GM19351 (cell line): ENCODE measurements around the gene ARVCF.

Experiments used
- ATAC-seq: cut with Tn5 transposase; IDR thresholded peaks from one replicate; pipeline ENCODE4 v1.9.1; 2021; ENCODE audit warnings: mild to moderate bottlenecking, moderate library complexity; ENCODE audit not compliant: unreplicated experiment

Gene ARVCF

DNA sequence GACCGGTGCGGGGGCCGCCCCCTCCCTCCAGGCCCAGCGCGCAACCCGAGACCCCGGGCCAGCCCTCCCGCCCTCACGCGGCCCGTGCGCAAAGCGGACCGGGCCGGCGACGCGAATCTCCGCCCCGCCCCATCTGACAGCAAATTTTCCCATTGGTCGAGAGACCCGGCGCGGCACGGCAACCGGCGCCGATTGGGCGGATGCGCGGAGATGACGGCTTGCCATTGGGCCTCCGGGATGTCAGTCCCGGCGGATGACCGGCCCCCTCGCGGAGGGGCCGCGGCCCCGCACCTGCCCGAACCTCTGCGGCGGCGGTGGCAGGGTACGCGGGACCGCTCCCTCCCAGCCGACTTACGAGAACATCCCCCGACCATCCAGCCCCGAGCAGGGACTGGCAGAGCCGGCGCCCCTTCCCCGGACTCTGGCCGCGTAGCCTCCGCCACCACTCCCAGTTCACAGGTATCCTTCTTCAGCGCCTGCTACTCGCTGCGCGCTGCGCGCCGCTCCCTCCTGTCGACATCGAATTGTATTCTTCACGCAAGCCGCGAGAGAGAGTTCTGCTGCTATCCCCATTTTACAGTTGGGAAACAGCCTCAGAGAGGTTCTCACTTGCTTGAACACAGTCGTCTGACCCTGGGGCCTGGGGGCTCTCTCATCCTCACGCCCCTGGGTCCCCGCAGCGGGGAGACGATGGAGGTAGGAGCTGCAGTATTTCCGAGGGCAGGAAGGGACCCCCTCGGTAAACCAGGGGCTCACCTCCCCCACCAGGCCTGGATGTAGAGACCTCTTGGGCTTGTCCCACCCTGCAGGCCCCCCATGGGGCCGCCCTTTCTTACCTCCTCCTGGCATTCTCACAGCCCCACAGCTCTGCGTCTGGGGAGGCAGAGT, at the start of gene ARVCF:
TSS of gene ARVCF (minus strand) at position 90 of the 888 bp plus-strand sequence. CDS start 26,029 bp downstream, outside the sequence.
- ATAC-seq, result peak; percentile 66

DNA sequence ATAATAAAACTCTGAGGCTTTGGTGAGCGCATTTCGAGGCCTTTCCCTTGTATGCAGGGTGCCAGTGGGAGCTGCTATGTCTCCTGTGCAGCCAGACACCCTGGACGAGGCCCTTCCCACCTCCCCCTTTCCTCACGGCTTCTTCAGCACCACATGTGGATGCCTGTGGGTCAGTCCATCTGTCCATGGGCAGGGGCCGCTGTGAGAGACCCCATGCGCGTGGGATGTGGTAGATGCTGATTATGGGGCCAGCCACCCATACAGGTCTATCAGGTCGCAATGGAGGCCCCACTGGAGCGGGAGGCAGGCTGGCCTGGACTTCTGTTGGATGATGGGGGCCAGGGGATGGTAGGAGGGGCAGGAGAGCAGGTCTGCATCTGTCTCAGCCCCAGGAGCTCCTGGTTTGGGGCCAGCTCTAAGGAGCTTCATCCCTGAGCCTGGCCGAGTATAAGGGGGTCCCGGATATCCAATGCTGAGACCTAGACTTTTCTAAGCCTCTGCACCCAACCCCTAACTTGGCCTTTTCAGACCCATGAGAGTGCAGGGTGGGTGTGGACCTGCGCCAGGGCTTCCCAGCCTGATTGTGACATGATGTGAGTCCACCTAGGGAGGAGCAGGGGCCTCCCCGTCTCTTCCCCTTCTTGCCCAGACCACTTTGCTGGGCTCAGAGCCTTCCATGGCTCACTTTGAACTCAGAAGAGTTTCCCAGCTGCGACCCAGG, 49.4 kb upstream of the ARVCF start:
- ATAC-seq, result no peak

DNA sequence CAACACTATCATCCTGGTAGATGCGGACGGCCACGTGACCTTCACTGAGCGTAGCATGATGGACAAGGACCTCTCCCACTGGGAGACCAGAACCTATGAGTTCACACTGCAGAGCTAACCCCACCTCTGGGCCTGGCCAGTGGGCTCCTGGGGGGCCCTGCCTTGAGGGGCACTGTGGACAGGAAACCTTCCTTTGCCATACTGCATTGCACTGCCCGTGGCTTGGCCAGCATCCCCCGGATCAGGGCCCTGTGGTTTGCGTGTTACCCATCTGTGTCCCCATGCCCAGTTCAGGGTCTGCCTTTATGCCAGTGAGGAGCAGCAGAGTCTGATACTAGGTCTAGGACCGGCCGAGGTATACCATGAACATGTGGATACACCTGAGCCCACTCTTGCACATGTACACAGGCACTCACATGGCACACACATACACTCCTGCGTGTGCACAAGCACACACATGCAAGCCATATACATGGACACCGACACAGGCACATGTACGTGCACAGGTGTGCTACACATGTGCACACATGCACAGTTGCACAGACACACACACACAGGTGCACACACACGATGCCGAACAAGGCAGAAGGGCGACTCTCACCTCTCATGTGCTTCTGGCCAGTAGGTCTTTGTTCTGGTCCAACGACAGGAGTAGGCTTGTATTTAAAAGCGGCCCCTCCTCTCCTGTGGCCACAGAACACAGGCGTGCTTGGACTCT, 48.1 kb upstream of the ARVCF start:
- ATAC-seq, result no peak

- no peak for ATAC-seq
These were observed 47.5 kb upstream of the ARVCF start for GRCh38 chr22:20064140-20064480.

- no peak for ATAC-seq
These were observed 46.9 kb upstream of the ARVCF start for GRCh38 chr22:20063271-20064139.

DNA sequence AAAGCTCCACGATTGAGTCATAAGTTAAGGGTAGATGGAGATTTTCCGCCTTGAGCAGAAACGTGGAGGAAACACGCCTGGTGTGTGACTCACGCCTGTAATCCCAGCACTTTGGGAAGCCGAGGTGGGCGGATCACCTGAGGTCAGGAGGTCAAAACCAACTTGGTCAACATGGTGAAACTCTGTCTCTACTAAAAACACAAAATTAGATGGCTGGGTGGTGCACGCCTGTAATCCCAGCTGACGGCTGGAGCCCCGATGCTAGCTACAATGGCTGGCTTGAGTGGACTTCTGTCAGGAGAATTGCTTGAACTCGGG, 46.1 kb upstream of the ARVCF start:
- ATAC-seq, result no peak

DNA sequence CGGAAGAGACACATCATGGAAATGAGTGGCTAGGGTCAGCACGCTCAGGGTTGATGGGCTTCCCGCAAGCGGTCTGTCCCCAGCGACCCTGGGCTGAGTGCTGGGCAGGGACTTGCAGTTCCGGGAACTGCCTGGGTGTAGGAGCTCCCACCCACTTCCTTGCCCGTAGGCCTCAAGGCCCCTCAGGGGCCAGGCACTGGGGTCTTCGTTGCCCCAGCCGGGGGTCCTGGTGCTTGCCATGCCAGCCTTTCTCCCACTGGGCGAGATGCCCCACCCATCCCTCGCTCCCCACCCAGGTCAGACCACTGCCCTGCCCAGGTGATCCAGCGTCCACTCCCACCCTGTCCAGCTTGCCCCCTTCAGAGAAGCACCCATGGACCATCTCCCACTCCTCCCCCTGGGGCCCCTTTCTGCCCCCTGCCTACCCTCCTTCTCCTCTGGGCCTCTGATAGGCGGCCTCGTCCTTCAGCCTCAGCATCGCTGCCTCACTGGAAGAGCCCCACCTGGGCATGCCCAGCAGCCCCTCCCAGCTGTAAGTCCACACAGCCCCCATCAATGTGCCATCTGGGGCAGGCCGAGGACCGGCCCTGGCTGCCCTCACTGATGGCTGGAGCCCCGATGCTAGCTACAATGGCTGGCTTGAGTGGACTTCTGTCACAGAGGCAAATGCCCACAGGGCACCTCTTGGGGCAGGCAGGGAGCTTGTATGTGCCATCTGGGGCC, 45.6 kb upstream of the ARVCF start:
- no peak for ATAC-seq

DNA sequence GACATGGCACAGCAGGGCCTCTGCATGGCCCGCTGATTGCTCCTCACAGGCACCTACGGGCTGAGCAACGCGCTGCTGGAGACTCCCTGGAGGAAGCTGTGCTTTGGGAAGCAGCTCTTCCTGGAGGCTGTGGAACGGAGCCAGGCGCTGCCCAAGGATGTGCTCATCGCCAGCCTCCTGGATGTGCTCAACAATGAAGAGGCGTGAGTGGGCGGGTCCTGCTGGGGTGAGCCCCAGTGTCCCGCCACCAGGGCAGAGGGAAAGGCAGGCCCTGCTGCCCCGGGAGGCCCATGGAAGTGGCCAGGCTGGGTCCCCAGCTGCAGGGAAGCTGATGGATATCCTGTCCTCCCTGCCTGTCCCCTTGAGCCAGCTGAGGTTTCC, 44.8 kb upstream of the ARVCF start:
- no peak for ATAC-seq

GRCh38 chr22:20060700-20061480, 44.3 kb upstream of the ARVCF start:
- ATAC-seq, result no peak

DNA sequence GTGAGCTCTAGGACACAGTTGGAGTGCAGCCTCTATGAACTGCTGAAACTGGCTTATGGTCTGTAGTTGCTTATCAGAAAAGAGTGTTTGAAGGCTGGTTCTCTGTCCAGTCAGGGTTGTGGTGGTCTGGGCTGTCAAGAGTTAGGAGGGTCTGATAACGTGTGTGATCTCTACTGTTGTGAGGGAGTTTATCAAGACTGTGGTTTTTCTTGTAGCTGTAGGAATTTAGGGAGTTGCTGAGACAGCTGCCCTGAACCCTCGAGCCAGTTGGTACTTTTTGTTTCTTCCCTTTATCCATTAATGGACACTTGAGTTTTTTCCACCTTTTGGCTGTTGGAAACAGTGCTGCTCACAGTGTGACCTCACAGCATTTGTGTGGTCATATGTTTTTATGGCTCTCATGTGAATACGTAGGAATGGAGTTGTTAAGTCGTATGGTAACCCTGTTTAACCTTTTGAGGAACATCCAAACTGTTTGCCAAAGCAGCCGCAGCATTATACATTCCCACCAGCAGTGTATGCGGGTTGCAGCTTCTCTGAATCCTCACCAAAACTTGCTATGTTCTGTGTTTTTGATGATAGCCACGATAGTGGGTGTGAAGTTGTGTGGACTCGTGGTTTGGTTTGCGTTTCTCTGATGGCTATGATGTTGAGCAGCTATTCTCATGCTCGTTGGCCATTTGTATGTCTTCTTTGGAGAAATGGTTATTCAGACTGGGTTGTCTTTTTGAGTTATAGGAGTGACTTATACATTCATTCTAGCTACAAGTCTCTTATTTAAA, 42.6 kb upstream of the ARVCF start:
- no peak for ATAC-seq

DNA sequence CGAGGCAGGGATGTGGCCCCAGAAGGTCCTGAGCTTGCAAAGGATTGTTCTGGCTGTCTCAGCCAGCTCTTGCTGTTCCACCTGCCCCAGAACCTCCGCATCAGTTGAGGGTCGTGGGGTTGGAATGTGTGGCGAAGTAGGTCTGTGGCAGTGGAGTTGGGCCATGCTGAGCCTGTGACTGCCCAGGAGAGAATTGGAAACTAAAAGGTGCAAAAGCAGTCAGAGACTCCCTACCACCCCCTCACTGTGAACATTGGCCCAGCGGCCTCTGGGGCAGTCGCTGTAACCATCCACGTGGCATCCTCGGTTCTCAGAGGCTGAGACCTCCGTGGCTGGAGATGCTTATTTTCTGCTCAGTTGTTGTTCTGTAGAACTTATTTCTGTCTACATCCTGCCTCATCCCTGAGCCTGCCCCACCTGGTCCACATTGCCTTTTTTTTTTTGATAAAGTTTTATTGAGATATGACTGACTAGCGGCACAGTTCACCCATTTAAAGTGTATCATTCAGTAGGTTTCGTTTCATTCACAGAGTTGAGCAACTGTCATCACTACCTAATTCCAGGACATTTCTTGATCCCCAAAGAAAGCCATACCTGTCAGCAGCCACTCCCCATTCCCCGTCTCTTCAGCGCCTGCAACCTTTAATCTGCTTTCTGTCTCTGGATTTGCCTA, 41.1 kb upstream of the ARVCF start:
- no peak for ATAC-seq

- no peak for ATAC-seq
These were observed 40.2 kb upstream of the ARVCF start for GRCh38 chr22:20056696-20057386.

DNA sequence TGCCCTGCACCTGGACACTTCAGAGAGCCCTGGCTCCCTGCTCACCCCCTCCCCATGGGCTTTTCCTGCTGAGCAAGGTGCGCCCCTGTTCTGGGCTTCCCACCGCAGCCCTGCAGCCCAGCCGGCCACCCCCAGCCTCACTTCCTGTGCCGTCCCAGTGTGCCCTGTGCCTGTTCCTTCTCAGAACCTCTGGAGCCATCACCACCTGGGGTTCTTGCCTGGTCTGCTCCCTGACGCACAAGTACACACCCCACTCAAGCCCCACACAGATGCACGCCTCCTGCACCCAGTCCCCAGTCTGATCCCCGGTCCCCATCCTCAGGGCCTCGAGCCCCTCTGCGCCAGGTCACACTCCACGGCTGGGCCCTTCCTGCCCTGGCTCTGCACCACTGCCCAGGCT, 39.5 kb upstream of the ARVCF start:
- ATAC-seq, result no peak

- ATAC-seq, result no peak
These were observed 39.0 kb upstream of the ARVCF start for GRCh38 chr22:20055654-20056053.

DNA sequence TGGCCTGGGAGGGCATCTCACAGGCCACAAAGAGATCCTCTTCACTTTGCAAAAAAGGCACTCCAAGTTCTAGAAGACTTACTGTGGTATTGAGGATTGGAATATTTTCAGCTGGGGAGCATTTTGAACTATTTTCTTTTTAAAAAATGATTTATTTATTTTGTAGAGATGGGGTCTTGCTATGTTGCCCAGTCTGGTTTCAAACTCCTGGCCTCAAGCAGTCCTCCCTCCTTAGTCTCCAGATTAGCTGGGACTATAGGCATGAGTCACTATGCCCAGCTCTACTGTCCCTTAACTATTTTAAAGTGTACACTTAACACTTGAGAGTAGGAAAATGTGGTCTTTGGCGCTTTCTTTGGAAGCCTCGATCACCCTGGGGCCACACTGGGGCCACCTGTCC, 38.5 kb upstream of the ARVCF start:
- no peak for ATAC-seq

GRCh38 chr22:20054485-20054884, 37.9 kb upstream of the ARVCF start:
- no peak for ATAC-seq

GRCh38 chr22:20054034-20054427, 37.4 kb upstream of the ARVCF start:
- ATAC-seq, result no peak
